EH (cell line): Measurements from ENCODE around the gene HECW1.
"Not testable (repeated sequence)": the region's sequence is repeated elsewhere in the genome, so short reads cannot be mapped to it uniquely, and the experiment has no call there.

Experiments
- DNase-seq: peaks from one replicate; pipeline ENCODE4 v3.0.0-alpha.2; 2015; ENCODE audit warnings: low read depth

The HECW1 gene

GRCh38 chr7:43577485-43577951, 465.1 kb downstream of the HECW1 start:
- peak; percentile 25 for DNase-seq

- DNase-seq = peak; percentile 89
Observed at GRCh38 chr7:43582503-43583423, 470.3 kb downstream of the HECW1 start, which contains the start of gene STK17A. Gene STK17A (plus strand): TSS chr7:43583108. CDS start chr7:43583244, 136 bp downstream.

DNA sequence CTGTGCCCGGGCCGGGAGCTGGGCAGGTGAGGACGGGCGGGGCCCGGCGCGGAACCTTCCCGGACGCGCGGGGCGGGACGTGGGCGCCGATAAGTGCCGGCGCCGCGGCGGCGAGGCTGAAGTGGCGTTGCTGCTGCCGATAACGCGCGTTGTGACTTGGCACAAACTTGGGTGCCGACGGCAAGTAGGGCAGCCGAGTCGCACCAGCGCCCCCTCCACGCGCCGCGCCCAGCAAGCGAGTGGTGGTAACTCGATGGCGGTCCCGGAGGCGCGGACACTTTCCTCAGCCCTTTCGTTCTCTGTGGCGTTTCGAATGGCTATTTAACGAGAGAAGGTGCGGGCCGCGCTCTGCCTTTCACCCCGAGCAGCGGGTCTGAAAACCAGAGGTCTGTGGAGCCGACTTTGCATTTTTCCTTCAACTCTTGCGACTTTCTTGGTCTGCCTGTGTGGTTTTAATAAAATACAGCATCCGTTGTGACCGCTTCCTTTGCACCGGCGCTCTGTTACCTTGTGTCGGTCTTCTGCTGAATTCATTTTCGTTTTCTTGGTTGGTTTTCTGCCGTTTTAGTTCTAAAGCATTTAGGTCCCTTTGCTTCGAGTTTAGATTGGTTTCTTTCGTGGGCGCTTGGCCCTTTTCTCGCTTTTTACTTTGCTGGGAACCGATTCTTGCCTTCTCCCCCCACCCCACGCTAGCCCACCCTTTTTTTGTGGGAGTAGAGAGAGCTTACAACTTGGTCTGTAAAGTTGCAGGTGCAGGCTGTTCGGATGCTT, 471.2 kb downstream of the HECW1 start:
- peak; percentile 66 for DNase-seq

DNA sequence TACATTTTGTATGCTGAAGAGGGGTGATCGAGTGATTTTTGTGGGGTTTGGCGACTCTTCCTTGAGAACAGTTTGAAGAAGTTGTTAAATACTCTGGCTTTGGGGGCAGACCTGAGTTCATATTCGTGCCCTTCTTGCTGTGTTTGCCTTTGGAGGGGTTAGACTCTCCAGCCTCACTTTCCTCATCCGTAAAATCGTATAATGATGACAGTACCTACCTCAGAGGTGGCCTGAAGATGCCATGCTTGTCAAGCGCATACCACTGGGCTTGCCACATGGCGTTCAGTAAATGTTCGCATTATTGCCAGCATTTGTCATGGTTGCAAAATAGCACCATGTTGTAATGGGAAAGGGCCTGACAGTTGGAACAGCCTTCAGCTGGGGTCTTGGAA, 471.7 kb downstream of the HECW1 start:
- DNase-seq = peak; percentile 81

DNA sequence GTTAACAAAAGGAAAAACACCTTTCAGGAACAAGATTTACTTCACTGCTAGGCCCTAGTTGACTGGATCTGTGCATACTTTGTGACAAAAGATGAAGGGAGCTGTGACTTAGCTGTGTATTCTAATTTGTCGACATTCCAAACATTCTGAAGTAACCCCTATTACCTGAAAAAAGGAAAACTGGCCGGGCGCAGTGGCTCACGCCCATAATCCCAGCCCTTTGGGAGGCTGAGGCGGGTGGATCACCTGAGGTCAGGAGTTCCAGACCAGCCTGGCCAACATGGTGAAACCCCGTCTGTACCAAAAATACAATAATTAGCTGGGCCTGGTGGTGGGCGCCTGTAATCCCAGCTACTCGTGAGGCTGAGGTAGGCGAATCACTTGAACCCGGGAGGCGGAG, 472.3 kb downstream of the HECW1 start:
- not testable (repeated sequence) for DNase-seq

DNA sequence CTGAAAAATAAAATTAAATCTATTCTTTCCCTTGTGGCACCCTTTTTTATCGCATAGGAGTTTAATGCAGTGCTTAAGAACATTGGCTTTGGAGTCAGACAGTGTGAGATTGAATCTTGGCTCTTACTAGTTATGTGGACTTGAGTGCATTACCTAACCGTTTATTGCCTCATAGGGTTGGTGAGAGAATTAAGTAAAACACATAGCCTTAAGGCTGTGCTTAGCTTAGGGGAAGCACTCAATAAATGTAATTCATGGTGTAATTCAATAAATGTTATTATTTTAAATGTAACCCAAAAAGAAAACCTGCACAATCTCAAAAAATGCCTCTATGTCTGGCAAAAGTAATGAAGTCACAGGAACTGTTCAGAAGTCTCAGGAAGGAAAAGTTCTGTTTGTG, 473.1 kb downstream of the HECW1 start:
- peak; percentile 73 for DNase-seq

GRCh38 chr7:43586251-43586900, 473.9 kb downstream of the HECW1 start:
- DNase-seq = peak; percentile 72

DNA sequence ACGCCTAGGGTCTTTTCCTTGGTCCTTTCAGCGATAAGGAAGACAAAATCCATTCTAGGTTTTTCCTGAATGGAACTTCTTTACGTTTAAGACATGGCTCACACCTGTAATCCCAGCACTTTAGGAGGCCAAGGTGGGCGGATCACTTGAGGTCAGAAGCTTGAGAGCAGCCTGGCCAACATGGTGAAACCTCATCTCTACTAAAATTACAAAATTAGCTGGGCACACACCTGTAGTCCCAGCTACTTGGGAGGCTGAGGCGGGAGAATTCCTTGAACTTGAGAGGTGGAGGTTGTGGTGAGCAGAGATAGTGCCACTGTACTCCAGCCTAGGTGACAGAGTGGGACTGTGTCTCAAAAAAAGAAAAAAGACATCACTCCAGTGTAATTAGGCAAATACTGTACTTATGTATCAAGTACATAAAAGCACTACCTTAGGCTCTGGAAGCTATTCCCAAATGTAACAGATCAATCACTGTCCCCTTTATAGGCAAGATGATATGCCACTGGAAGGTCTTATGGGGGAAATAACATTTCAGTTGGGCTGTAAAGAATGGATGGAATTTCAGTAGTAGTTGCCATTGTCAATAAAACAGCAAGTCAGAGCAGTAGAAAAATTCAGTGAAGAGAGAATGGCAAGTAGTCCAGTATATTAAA, 476.2 kb downstream of the HECW1 start:
- peak; percentile 43 for DNase-seq

DNA sequence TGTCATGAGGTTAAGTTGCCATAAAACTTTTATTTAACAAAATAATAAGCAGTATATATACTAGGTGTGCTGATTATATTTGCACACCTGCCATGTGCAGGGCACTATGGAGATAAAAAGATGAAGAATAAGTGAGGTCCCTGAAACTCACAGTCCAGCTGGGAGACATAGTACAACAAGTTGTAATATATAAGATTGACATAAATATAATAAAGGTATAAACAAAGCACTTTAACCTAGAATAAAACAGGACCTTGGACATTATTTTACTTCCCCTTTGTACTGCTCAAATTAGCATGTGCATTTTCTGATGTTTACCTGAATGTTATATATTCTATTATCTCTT, 476.7 kb downstream of the HECW1 start:
- no peak for DNase-seq

DNA sequence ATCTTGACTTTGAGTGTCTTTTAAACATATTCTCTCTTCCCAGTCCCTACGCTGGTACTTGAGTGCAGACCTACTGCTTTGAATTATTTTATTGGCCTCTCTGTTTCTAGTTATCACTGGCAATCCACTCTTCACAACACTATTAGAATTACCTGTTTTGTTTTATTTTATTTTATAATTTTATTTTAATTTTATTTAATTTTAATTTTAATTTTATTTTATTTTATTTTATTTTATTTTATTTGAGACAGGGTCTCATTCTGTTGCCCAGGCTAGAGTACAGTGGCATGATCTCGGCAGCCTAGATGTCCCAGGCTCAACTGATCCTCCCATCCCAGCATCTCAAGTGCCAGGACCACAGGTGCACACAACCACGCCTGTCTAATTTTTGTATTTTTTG, 477.3 kb downstream of the HECW1 start:
- no peak for DNase-seq

DNA sequence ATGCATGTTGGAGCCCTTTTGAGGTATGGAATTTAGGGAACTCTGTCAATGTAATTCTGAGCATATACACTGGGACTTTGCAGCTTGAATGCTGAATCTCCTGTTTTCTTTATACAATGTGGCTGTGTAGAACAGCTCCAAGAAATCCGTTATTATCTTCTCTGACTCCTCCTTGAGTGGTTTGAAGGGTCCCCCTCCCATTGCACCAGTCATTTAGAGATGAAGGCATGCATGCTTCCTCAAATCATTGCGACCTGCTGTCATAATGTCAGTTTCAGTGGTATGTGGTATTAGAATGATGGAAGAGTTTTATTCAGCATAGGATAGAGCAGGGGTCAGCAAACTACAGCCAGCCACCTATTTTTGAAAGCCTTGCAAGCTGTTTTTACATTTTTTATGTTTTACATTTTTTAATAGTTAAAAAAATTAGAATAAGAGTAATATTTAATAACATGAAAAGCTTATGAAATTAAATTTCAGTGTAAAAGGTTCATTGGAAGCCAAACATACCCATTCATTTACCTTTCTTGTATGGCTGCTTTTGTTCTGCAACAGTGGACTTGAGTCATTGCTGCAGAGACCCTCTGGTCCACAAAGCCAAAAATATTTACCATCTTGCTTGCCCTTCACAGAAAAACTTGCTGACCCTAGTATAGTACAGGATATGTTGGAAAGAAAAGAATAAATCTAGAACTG, 478.6 kb downstream of the HECW1 start:
- peak; percentile 40 for DNase-seq

DNA sequence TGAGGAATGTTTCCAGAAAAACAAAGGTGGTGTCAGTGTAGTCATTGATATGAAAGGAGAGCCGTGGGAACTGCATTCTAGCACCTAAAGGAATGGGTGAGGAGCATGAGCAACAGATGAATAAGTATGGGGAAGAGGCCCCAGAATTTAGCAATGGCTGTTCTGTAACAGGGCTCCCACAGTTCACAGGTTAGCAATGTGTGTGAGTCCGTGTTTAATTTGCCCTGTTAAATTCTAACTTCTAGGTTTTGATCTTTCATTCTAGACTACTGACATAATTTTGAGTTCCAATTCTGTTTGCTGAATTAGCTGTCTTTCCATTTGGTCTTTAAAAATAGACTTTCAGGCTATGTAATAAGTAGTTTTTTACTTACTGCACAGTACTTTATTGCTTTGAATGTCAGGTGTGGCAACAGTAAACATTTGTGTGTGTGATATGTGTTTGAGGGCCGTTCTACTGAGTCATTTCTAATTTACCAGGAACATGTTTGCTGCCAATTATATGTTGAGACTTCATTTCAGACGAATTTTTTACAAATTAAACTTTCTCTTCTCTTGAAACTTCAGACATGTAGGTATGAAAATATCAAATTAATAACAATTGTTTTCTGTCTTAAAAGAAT, 479.2 kb downstream of the HECW1 start:
- DNase-seq = peak; percentile 60

- DNase-seq = no peak
Observed at GRCh38 chr7:43592326-43592725, 479.9 kb downstream of the HECW1 start.

- peak; percentile 28 for DNase-seq
Observed at GRCh38 chr7:43593010-43593409, 480.6 kb downstream of the HECW1 start.

DNA sequence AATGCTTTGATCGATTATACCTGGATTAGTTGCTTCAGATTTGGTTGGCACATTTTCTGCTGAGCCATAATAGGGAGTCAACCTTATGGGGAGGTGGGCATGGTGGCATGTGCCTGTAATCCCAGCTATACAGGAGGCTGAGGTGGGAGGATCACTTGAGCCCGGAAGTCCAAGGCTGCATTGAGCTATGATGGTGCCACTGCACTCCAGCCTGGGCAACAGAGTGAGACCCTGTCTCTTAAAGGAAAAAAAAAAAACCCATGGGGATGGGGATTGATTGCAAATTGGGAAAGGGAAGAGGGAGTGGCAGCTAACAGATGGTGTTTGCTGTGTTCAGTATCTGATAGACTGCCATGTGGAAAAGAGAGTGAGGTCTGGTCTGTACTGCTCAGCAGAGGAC, 481.6 kb downstream of the HECW1 start:
- no peak for DNase-seq

- not testable (repeated sequence) for DNase-seq
Observed at GRCh38 chr7:43596426-43596825, 484.0 kb downstream of the HECW1 start.

GRCh38 chr7:43600056-43600455, 487.6 kb downstream of the HECW1 start:
- no peak for DNase-seq

DNA sequence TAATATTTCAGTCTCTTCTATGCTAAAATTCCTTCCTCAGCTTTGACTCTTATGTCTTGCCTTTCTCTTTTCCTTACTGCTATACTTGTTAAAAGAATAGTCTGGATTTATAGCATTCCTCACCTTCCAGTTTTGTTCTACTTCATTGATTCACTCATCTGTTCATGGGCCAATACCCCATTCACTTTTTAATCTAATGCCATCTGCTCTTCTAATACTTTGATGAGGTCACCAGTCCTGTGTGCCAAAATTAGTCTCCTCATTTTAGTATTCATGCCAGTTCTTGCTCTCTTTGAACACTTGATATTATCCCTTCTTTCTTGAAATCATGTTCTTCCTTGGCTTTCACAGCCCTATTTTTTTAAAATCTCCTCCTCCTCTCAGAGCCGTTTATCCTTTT, 489.8 kb downstream of the HECW1 start:
- DNase-seq = no peak

- DNase-seq = no peak
Observed at GRCh38 chr7:43604251-43604650, 491.8 kb downstream of the HECW1 start.

DNA sequence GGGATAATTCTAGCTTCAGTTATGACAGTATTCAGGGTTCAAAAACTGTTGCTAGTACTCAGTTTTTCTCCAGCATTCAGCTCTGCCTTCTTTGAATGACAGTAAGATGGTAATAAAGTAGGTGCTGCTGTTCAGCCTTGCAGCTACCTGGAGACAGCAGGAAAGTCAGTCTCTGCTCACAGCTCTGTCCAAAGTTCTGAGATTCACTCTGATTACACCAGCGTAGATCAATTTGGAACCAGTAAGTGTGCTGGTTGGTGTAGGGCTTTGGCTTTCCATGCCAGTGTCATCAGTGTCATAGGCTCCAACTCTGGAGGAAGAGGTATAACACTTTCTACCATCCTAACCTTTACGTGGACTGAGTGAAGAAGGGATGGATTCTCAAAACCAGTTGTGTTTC, 496.6 kb downstream of the HECW1 start:
- no peak for DNase-seq

DNA sequence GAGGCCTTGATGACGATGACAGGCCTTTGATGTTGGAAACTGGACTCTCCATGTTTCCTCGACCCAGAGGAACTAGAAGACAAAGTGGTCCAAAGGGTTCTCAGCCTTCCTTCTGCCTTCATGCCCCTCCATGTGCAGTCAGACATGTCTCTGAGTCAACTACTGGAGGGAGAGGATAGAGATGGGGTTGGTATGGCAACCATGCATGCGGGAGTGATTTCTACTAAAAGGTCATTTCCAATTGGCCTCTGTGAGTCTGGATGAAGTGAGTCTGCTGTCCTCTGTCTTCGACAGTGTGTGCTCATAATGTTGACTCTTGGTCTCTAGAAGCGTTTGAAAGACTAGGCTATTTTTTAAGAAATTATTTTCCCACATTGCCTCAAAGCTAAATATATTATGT, 499.7 kb downstream of the HECW1 start:
- DNase-seq = peak; percentile 39
